Mononuclear cell (primary cell): ENCODE measurements around the gene SURF6. TPM values are rescaled to one million over a fixed set of nuclear protein-coding genes. Genes with fewer than 3 reads are reported as not detected.
"Not testable (repeated sequence)": the region's sequence is repeated elsewhere in the genome, so short reads cannot be mapped to it uniquely, and the experiment has no call there.

Source experiments
- H3K27me3 ChIP-seq: 2 replicates; pipeline ENCODE4 v1.6.0; 2011; ENCODE audit warnings: low read length, control low read depth; ENCODE audit not compliant: insufficient read depth
- H3K4me1 ChIP-seq: 2 replicates; pipeline ENCODE4 v1.5.1; 2011; ENCODE audit warnings: mild to moderate bottlenecking, low read length, control low read depth; ENCODE audit not compliant: insufficient read depth
- H3K4me3 ChIP-seq: 2 replicates; pipeline ENCODE4 v1.5.1; 2011; ENCODE audit warnings: mild to moderate bottlenecking, low read length, moderate library complexity
- H3K9me3 ChIP-seq: 2 replicates; pipeline ENCODE4 v1.5.1; 2011; ENCODE audit warnings: low read depth, mild to moderate bottlenecking, control low read depth, low read length
- total RNA-seq: library from RNA; depleted of rRNA; stranded (reverse); fragments of >200 nt; gene quantifications from one replicate; pipeline ENCODE4 v1.2.3, GENCODE V29; 2012

Gene SURF6
- total RNA-seq, 1 donor: 4.8 TPM

DNA sequence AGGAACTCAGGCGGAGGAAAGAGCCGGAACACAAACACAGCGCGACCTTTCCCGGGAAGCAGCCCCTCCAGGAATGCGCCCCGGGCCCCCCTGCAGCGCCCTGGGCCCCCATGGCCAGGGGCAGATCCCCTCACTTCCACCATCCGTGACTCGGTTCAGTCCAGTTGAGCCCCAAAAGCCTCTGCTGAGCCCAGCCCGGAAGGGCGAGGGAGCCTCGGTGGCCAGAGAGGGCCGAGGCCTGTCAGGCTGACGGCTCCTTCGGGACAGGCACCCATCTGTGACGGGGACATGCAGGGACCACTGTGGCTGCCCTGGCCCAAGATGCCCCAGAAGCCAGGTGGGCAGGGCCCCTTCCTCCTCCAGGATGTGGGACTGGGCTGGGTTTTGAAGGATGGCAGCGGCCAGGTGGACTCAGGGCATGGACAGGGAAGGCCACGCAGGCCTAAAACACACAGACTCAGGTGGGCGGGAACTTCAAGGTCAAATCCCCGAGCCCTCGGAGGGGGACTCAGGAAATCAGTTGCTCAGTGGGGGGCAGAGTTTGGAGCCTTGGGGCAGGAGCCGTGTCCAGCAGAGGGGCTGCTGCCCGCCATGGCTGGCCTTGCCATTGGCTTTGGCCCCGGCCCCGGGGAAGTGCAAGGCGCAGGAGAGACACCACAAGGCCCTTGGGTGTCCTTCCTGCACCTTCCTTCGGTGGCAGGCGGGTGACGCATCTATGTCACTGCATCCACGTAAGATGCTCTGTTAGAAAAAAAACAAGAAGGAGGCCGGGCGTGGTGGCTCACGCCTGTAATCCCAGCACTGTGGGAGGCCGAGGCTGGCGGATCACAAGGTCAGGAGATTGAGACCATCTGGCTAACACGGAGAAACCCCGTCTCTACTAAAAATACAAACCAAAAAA lies 31.3 kb downstream of the SURF6 start:
- H3K4me1 ChIP-seq: no peaks in the 10 kb centered on the region
- H3K9me3 ChIP-seq: no peaks in the 10 kb centered on the region
- H3K4me3 ChIP-seq: no peak overlapping the region
- H3K27me3 ChIP-seq: no peaks in the 10 kb centered on the region

DNA sequence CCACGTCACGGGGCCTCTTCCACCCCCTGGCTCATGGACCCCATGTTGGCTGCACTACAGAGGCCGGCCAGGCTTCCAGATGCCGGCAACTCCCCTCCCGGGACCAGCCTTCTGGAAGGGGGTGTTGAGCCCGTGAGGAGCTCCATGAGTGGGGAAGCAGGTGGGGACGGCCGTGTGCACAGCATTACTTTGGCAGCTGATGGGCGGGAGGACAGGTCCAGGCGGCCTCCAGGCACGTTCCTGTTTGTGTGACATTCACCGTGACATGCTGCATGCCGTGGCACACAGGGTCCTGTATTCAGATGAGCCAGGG lies 31.9 kb downstream of the SURF6 start:
- Histone ChIP-seq H3K27me3 (no peaks in the 10 kb centered on the region), H3K9me3 (no peaks in the 10 kb centered on the region), H3K4me1 (no peaks in the 10 kb centered on the region), H3K4me3 (no peak overlapping the region)

DNA sequence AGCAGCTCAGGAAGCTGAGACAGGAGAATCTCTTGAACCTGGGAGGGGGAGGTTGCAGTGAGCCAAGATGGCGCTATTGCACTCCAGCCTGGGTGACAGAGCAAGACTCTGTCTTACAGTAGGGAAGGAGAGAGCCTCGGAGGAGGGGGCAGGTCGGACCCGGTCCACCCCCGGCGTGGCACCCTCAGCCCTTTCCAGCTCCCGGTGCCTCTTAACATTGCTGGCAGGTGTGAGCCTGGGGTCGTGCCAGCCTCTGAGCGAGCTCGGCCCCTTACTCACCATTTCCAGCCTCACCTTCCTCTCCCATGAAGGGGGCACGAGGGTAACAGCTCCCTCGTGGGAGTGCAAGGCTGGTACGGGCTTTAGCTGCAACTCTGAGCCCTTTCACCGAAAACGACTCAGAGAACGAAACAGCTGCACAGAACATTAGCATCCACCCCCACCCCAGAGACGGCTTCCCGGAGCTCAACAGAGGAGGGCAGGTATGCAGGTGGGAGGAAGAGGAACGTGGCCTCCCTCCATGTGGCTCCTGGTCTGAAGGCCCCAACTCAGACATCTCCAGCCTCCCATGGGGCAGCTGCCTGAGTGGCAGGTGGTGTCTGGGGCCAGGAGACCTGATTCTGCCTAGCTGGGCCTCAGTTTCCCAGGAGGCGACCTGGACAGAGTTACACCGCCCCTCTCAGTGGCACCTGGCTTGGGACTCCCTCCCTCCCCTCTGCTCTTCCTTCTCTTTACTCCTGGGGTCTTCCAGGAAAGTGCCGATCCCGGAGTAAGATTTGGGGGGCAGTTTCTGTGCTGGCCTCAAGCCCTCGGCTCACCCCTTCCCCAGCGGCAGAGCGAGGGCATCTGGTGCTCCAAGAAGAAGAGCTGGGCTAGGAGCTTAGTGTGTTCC lies 32.5 kb downstream of the SURF6 start:
- Histone ChIP-seq H3K4me3 (no peak overlapping the region), H3K9me3 (no peaks in the 10 kb centered on the region), H3K4me1 (no peaks in the 10 kb centered on the region), H3K27me3 (no peaks in the 10 kb centered on the region)

DNA sequence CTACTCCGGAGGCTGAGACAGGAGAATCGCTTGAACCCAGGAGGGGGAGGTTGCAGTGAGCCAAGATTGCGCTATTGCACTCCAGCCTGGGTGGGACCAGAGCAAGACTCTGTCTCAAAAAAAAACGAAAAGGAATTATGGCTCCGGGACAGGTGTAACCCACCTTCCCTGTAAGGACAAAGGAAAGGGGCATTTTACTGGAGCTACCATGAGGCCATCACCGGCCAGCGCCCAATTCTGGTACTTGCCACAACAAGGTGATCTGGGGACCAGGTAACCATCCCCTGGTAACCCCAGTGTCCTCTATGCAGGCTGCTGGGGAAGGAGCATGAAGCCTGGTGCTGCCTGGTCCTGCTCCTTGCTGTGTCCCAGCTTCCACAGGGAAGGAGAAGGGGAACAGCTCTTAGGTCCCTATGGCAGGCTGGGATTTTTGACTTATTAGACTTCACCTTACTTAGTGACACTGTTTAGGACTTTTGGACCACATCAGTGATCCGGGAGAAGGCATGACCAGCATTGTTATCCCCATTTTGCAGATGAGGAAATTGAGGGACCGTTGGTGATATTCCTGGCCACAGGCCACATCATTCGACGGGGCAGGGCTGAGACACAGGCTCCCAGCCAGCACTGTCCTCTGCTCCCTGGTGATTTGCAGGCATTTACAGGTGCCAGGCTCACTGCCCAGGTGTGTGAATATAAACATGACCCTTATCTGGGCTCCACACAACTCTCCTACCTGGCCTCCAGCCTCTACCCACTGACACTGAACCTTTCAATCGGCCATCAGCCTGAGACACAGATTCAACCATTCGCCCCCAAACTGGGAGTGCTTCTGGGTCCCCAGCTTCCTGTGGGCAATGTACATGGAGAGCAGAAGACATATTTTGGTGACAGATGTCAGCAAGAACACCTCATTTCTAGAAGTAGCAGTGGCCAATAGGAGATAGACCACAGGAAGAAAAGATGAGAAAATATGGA lies 34.4 kb downstream of the SURF6 start:
- Histone ChIP-seq H3K27me3 (no peaks in the 10 kb centered on the region), H3K4me1 (no peaks in the 10 kb centered on the region), H3K4me3 (no peak overlapping the region), H3K9me3 (no peaks in the 10 kb centered on the region)

DNA sequence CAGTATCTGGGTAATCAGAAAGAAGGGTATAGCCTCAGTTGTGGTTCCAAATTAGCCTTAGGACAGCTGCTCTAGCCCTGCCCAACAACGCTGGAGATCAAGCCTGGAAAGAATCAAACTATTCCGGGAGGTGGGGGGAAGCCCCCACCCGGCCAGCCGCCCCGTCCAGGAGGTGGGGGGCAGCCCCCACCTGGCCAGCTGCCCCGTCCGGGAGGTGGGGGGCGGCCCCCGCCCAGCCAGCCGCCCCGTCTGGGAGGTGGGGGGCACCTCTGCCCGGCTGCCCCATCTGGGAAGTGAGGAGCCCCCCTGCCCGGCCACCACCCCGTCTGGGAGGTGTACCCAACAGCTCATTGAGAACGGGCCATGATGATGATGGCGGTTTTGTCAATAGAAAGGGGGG lies 36.0 kb downstream of the SURF6 start:
- not testable (repeated sequence) for H3K27me3 ChIP-seq, H3K4me3 ChIP-seq, H3K9me3 ChIP-seq, H3K4me1 ChIP-seq

DNA sequence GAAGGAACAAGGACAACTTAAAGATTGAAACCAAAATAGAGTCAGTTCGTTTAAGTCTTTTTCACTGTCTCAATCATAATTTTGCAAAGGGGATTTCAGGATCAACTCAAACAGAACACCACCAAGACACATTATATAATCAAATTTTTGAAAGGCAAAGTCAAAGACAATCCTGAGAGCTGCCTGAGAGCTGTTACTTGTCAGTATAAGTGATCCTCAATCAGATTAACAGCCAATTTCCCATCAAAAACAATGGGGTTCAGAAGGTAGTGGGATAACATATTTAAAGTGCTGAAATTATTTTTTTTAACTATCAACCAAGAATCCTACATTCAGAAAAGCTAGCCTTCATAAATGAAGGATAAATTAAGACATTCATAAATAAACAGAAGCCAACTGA lies 41.7 kb downstream of the SURF6 start:
- Histone ChIP-seq H3K4me3 (no peak overlapping the region), H3K27me3 (peaks cover 3% of the 10 kb centered on the region), H3K9me3 (peaks cover 12% of the 10 kb centered on the region)

DNA sequence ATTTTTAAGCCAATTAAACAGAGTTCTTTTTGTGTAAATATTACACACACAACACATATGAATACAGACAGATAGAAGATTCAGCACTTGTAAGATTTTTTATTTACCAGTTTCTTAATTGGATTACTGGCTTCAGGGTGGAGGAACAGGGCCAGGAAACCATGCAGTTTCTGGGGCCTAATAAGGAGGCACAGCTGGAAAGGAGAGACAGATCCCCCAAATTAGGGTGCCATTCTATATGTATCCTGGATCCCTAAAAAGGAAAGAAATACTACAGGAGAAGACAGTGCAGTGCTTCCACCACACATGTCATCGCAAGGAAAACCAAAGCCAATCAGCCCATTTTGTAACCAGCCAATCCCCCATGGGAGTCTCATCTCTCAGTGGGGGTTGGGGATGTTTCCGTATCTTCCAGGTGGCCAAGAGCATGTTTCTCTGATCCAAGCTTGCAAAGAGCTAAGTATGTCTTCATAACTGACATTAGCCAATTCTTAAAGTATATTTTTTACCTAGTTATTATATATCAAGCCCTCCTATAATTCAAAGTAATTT lies 45.2 kb downstream of the SURF6 start:
- Histone ChIP-seq H3K27me3 (peaks cover 3% of the 10 kb centered on the region), H3K4me1 (no peaks in the 10 kb centered on the region), H3K4me3 (no peak overlapping the region), H3K9me3 (peaks cover 12% of the 10 kb centered on the region)

More for the DNA sequence above, 41.7 kb downstream of the SURF6 start:
- H3K4me1 ChIP-seq: no peaks in the 10 kb centered on the region

DNA sequence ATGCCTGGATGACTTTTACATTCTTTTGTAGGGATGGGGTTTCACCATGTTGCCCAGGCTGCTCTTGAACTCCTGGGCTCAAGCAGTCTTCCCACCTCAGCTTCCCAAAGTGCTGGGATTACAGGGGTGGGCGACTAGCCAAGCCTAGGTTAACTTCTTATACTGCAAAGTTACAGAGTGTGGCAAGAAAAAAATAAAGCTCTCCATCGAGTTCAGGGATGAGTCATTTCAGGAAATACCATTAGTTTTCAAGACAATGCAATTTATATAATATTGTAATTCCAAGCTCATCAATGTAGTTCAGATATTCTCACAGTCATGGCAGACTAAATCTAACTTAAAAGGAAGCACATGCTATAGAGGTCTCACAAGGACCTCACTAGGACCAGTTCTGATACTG lies 49.5 kb downstream of the SURF6 start:
- Histone ChIP-seq H3K4me3 (no peak overlapping the region), H3K4me1 (no peaks in the 10 kb centered on the region), H3K27me3 (no peaks in the 10 kb centered on the region), H3K9me3 (peaks cover 12% of the 10 kb centered on the region)

DNA sequence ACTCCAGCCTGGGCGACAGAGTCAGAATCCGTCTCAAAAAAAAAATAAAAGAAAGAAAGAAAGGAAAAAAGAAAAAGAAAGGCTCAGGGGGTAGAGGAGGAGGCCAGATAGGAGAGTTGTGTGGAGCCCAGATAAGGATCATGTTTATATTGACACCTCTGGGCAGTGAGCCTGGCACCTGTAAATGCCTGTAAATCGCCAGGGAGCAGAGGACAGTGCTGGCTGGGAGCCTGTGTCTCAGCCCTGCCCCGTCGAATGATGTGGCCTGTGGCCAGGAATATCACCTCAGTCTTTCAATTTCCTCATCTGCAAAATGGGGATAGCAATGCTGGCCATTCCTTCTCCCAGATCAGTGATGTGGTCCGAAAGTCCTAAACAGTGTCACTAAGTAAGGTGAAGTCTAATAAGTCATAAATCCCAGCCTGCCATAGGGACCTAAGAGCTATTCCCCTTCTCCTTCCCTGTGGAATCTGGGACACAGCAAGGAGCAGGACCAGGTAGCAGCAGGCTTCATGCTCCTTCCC lies 50.7 kb downstream of the SURF6 start:
- Histone ChIP-seq H3K4me1 (no peaks in the 10 kb centered on the region), H3K27me3 (no peaks in the 10 kb centered on the region), H3K9me3 (peaks cover under 1% of the 10 kb centered on the region), H3K4me3 (no peak overlapping the region)

DNA sequence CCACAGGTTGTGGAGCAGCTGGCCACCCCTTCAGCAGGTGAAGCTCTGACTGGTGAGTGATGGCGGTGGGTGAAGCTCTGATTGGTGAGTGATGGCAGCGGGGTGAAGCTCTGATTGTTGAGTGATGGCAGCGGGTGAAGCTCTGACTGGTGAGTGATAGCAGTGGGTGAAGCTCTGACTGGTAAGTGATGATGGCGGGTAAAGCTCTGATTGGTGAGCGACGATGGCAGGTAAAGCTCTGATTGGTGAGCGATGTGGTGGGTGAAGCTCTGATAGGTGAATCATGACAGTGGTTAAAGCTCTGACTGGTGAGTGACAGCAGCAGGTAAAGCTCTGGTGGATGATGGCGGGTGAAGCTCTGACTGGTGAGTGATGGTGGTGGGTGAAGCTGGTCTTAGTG lies 51.6 kb downstream of the SURF6 start:
- no peaks in the 10 kb centered on the region for H3K9me3 ChIP-seq
- H3K4me1 ChIP-seq: no peaks in the 10 kb centered on the region
- H3K4me3 ChIP-seq: no peak overlapping the region
- H3K27me3 ChIP-seq: no peaks in the 10 kb centered on the region

DNA sequence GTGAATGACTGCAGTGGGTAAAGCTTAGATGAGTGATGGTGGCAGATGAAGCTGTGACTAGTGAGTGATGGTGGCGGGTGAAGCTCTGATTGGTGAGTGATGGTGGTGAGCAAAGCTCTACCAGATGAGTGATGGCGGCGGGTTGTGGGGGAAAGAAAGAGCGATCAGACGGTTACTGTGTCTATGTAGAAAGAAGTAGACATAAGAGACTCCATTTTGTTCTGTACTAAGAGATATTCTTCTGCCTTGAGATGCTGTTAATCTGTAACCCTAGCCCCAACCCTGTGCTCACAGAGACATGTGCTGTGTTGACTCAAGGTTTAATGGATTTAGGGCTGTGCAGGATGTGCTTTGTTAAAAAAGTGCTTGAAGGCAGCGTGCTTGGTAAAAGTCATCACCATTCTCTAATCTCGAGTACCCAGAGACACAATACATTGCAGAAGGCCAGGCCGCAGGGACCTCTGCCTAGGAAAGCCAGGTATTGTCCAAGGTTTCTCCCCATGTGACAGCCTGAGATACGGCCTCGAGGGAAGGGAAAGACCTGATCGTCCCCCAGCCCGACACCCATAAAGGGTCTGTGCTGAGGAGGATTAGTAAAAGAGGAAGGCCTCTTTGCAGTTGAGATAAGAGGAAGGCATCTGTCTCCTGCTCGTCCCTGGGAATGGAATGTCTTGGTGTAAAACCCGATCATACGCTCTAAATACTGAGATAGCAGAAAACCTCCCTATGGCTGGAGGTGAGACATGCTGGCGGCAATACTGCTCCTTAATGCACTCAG lies 52.5 kb downstream of the SURF6 start:
- H3K9me3 ChIP-seq, H3K4me3 ChIP-seq, H3K27me3 ChIP-seq, H3K4me1 ChIP-seq: not testable (repeated sequence)

DNA sequence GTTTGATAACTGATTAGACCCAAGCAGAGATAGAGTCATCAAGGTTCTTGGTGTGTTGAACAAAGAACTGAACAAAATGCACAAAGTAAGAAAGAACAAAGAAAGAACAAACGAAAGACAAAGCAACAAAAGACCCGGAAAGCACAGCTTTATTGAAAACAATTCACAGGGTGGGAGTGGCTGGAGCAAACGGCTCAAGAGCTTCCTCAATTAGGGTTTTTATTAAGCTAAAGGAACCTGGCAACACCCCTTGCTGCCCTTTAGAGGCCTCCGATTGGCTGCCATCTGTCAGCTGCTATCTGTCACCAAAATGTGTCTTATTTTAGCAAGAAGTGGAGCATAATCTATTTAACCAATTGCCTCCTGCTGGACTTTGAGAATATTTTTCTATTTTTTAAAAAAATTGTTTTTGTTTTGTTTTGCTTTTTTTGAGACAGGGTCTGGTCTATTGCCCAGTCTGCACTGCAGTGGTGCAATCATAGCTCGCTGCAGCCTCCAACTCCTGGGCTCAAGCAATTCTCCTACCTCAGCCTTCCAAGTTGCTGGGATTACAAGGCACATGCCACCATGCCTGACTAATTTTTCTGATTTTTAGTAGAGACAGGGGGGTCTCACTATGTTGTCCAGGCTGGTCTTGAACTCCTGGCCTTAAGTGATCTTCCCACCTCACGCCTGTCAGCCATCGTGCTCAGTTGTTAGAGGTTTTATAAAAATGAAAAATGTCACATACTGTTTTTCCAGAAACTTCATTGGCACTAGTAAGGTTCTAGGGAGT lies 53.3 kb downstream of the SURF6 start:
- no peak overlapping the region for H3K4me3 ChIP-seq
- no peaks in the 10 kb centered on the region for H3K9me3 ChIP-seq
- peaks cover under 1% of the 10 kb centered on the region for H3K27me3 ChIP-seq
- no peaks in the 10 kb centered on the region for H3K4me1 ChIP-seq

DNA sequence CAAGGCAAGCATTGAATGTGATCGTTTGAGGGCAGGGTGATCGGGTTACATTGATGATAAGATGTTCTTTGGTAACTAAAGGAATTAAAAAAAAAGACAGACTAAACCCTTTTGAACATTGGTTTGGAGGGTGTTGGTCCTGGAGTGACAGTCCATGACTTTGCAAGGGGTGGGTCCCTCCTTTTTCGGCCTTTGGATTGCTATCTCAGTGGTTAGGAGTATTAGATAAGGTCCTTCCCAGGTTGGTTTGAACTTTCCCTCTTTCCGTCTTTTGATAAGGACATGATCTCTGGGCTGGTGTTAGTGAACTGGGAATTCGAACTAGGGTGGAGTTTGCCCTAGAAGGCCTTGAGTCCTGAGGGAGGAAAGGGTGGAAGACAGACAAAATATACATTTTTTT lies 55.6 kb downstream of the SURF6 start:
- Histone ChIP-seq H3K9me3 (no peaks in the 10 kb centered on the region), H3K4me3 (no peak overlapping the region), H3K4me1 (no peaks in the 10 kb centered on the region), H3K27me3 (peaks cover 16% of the 10 kb centered on the region)
